ENCODE measurements around the gene RNF214.

GRCh38 chr11:117334896-117335295 is 102.4 kb downstream of the RNF214 start:
- TF ChIP-seq CTCF (IDR thresholded peaks at IDR 0.05) (no peak), POLR2A (IDR thresholded peaks at IDR 0.05) (no peak)
